ENCODE data around the gene ANAPC16.

GRCh38 chr10:72184156-72184555, 31.7 kb upstream of the ANAPC16 start:
- TF ChIP-seq, protein P1, sequence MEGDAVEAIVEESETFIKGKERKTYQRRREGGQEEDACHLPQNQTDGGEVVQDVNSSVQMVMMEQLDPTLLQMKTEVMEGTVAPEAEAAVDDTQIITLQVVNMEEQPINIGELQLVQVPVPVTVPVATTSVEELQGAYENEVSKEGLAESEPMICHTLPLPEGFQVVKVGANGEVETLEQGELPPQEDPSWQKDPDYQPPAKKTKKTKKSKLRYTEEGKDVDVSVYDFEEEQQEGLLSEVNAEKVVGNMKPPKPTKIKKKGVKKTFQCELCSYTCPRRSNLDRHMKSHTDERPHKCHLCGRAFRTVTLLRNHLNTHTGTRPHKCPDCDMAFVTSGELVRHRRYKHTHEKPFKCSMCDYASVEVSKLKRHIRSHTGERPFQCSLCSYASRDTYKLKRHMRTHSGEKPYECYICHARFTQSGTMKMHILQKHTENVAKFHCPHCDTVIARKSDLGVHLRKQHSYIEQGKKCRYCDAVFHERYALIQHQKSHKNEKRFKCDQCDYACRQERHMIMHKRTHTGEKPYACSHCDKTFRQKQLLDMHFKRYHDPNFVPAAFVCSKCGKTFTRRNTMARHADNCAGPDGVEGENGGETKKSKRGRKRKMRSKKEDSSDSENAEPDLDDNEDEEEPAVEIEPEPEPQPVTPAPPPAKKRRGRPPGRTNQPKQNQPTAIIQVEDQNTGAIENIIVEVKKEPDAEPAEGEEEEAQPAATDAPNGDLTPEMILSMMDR (IDR thresholded peaks at IDR 0.05; ENCODE audit: low read length), result no peak
- TF ChIP-seq EZH2 (IDR thresholded peaks at IDR 0.05; ENCODE audit: borderline replicate concordance, low read length), result no peak

Measured in OCI-LY1 (cell line).